Neural cell (in vitro differentiated cells): Measurements from ENCODE around the gene BAX.

Experiments
- CTCF ChIP-seq: fragments of 450-650 bp; IDR thresholded peaks from 2 replicates; pipeline ENCODE4 v1.5.1; 2014; ENCODE audit warnings: antibody characterized with exemption, mild to moderate bottlenecking, moderate library complexity; ENCODE audit not compliant: poor library complexity, severe bottlenecking
- EP300 ChIP-seq: fragments of 450-650 bp; conservative IDR thresholded peaks from 2 replicates; pipeline ENCODE4 v1.6.1; 2014; ENCODE audit warnings: antibody characterized with exemption, mild to moderate bottlenecking, moderate library complexity; ENCODE audit not compliant: poor library complexity, severe bottlenecking
- SMC3 ChIP-seq: fragments of 450-650 bp; conservative IDR thresholded peaks from 2 replicates; pipeline ENCODE4 v1.6.1; 2014; ENCODE audit warnings: antibody characterized with exemption, mild to moderate bottlenecking, moderate library complexity; ENCODE audit not compliant: poor library complexity
- TAF1 ChIP-seq: IDR thresholded peaks from 2 replicates; pipeline ENCODE4 v1.6.1; 2012; ENCODE audit warnings: low read depth

DNA sequence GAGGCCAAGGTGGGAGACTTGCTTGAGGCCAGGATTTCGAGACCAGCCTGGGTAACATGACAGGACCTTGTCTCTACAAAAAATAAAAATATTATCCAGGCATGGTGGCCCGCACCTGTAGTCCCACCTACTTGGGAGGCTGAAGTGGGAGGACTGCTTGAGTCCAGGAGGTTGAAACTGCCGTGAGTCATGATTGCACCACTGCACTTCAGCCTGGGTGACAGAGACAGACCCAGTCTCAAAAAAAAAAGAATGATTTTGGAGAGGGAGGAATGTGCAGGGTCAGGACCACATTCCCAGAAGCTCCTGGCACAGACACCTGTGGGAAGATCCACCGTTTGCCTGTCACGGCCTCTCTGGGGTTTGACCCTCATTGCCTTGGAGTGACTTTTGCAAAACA is 9.3 kb upstream of the BAX start:
- TF ChIP-seq EP300 = no peak
- no peak for TF ChIP-seq SMC3
- TF ChIP-seq TAF1 = no peak
- TF ChIP-seq CTCF = no peak
